ENCODE results near the gene BANP. TPM values are rescaled to one million over a fixed set of nuclear protein-coding genes. Genes with fewer than 3 reads are reported as not detected.

The BANP gene
- total RNA-seq, 4 donors from 2014 or later: 7.4 to 45.5 (median 20.3) TPM

DNA sequence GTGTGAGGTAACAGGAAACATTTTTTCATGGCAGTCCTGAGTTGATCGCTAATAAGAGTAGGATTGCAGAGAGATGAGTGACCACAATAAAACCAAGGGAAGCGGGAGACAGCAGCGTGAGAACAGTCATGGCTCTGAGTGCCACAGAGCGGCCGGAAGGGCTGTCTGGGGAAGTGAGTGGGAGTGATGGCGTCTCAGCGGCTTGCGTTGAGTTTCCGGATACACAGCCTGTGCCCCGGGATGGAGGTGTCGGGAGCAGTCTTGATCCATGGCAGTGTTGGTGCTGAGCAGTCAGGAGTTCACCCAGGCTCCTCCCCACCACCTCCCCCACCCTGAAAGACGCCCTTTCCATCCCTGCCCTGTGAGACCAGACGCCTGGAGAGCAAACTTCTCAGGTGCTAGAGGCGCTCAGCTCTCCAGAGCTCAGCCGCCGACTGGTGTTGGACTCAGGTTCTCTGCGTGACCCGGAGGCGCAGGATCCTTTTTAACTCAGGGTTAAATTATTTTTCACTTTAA is 59.8 kb downstream of the BANP start:
- H3K27ac ChIP-seq: no peak overlapping the region
- TF ChIP-seq, protein P1, sequence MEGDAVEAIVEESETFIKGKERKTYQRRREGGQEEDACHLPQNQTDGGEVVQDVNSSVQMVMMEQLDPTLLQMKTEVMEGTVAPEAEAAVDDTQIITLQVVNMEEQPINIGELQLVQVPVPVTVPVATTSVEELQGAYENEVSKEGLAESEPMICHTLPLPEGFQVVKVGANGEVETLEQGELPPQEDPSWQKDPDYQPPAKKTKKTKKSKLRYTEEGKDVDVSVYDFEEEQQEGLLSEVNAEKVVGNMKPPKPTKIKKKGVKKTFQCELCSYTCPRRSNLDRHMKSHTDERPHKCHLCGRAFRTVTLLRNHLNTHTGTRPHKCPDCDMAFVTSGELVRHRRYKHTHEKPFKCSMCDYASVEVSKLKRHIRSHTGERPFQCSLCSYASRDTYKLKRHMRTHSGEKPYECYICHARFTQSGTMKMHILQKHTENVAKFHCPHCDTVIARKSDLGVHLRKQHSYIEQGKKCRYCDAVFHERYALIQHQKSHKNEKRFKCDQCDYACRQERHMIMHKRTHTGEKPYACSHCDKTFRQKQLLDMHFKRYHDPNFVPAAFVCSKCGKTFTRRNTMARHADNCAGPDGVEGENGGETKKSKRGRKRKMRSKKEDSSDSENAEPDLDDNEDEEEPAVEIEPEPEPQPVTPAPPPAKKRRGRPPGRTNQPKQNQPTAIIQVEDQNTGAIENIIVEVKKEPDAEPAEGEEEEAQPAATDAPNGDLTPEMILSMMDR (IDR thresholded peaks at IDR 0.05): no peak
- no peak for DNase-seq
- H3K4me1 ChIP-seq: no peaks in the 10 kb centered on the region
- no peaks in the 10 kb centered on the region for H3K27me3 ChIP-seq
- no peak overlapping the region for H3K4me3 ChIP-seq
- no peaks in the 10 kb centered on the region for H3K9me3 ChIP-seq
- intact Hi-C loops (cut with DNase I; ENCODE audit: low total_unique reads): no loop called here
- H3K36me3 ChIP-seq: no peaks in the 10 kb centered on the region

DNA sequence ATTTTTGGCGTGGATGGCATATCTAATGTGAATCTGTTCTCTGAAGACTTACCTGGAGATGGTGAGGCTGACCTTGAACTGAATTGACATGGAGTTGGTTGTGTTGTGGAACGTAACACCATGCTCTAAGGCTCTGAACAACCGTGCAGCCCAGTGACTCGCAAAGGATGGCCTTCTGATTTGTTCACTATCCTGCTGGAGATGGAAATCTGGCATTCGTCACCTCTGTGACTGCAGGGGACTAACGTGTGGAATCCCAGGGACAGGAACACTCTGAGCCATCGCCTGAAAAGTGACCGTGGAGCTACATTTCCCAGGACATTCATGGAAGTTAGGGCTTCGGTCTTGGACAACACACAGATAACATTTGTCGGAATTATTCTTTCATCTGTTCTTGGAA is 61.1 kb downstream of the BANP start:
- Histone ChIP-seq H3K27ac (no peak overlapping the region), H3K27me3 (no peaks in the 10 kb centered on the region), H3K4me3 (no peak overlapping the region), H3K36me3 (no peaks in the 10 kb centered on the region), H3K9me3 (no peaks in the 10 kb centered on the region), H3K4me1 (no peaks in the 10 kb centered on the region)
- TF ChIP-seq, protein P1 (IDR thresholded peaks at IDR 0.05): no peak
- no peak for TF ChIP-seq POLR2A (IDR thresholded peaks at IDR 0.05)
- intact Hi-C loops (cut with DNase I; ENCODE audit: low total_unique reads): no loop called here
- no peak for DNase-seq

DNA sequence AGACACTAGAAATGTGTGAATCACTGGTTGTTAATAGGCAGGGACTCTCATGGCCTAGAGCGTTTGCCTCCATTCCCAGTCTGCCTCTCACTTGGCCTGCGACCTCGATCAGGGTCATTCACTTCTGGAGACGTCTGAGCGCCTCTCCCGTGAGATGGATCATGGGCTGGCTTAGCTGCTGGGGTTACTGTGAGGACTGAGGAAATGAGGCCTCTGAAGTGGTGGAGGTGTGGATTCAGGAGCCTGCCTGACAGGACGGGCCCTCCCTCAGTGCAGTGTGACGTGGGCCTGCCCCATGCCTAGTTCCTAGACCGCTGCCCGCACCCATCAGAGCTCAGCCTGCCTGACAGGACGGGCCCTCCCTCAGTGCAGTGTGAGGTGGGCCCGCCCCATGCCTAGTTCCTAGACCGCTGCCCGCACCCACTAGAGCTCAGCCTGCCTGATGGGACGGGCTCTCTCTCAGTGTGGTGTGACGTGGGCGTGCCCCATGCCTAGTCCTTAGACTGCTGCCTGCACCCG is 61.9 kb downstream of the BANP start:
- Histone ChIP-seq H3K4me1 (no peaks in the 10 kb centered on the region), H3K4me3 (no peak overlapping the region), H3K27ac (no peak overlapping the region), H3K9me3 (no peaks in the 10 kb centered on the region), H3K27me3 (no peaks in the 10 kb centered on the region), H3K36me3 (no peaks in the 10 kb centered on the region)
- intact Hi-C loops (cut with DNase I; ENCODE audit: low total_unique reads): no loop called here
- no peak for DNase-seq
- TF ChIP-seq, protein P1 (IDR thresholded peaks at IDR 0.05): no peak
- no peak for TF ChIP-seq POLR2A (IDR thresholded peaks at IDR 0.05)

DNA sequence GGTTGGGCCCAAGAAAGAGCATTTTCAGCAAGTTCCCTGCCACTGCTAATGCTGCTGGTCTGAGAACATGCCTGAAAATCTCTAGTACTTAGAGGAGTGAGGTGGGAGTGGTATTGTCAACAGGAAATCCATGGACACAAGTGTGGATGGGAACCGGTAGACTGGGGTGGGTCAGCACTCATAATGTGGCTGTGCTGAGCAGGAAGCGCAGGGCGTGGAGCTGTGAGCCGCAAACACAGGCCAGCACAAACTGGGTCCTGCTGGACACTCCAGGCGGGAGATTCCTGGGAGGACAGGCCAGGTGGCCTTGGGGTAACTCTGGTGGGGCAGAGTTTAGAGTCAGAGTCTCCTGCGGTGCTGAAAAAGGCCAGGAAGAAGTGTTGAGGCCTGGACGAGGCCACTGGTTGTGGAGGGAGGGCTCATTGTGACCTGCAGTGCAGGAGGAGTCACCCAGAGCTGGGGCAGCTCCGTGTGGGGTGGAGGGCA is 62.6 kb downstream of the BANP start:
- no peaks in the 10 kb centered on the region for H3K4me1 ChIP-seq
- TF ChIP-seq POLR2A (IDR thresholded peaks at IDR 0.05): no peak
- TF ChIP-seq, protein P1 (IDR thresholded peaks at IDR 0.05): no peak
- intact Hi-C loops (cut with DNase I; ENCODE audit: low total_unique reads): no loop called here
- no peaks in the 10 kb centered on the region for H3K27me3 ChIP-seq
- no peak overlapping the region for H3K4me3 ChIP-seq
- DNase-seq: no peak
- no peaks in the 10 kb centered on the region for H3K36me3 ChIP-seq
- H3K27ac ChIP-seq: no peak overlapping the region
- H3K9me3 ChIP-seq: no peaks in the 10 kb centered on the region

DNA sequence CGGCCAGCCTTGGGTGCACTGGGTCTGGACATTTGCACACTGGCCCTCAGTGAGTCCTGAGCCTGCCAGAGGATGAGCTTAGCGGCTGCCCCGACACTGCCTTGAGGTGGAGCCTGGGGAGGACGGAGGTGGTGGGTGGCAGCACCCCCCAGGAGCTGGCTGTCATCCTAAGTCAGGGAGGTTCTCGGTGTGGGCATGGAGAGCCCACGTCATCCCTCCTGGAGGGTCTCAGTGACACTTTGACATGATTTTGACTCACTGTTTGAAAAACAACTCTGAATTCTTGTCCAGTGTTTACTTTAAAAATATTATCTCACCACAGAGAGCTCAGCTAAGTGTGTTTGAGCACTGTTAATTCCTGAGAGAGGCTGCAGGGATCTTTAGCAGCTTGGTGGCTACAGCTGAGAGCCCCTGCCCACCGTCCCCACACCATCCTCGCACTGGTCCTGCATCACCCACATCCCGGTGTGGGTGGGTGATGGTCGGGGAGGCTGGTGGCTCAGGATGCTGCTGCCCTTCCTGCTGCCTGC is 63.1 kb downstream of the BANP start:
- Histone ChIP-seq H3K27ac (no peak overlapping the region), H3K36me3 (no peaks in the 10 kb centered on the region), H3K4me3 (no peak overlapping the region), H3K9me3 (no peaks in the 10 kb centered on the region), H3K27me3 (no peaks in the 10 kb centered on the region), H3K4me1 (no peaks in the 10 kb centered on the region)
- intact Hi-C loops (cut with DNase I; ENCODE audit: low total_unique reads): no loop called here
- TF ChIP-seq, protein P1 (IDR thresholded peaks at IDR 0.05): no peak
- no peak for TF ChIP-seq POLR2A (IDR thresholded peaks at IDR 0.05)
- DNase-seq: no peak
